HL-60 (cell line): Measurements from ENCODE around the gene GNG7.

Experiments used
- DNase-seq, 2 experiments: peaks; one replicate each; pipeline ENCODE4 v3.0.0-alpha.2; 2010 to 2020; ENCODE audit warnings: low read depth in 1 of 2, low spot score in 1 of 2
- H3K27ac ChIP-seq: fragments of 250-450 bp; sonication (Bioruptor Pico); replicated peaks from 2 replicates; pipeline ENCODE4 v1.5.1; 2020; ENCODE audit warnings: mild to moderate bottlenecking, moderate library complexity
- H3K27me3 ChIP-seq: fragments of 250-450 bp; sonication (Bioruptor Pico); 2 replicates; pipeline ENCODE4 v1.5.1; 2021; ENCODE audit warnings: mild to moderate bottlenecking, moderate library complexity; ENCODE audit not compliant: insufficient read depth, poor library complexity, severe bottlenecking
- H3K4me3 ChIP-seq: replicated peaks from 2 replicates; pipeline ENCODE4 v1.5.1; 2011; ENCODE audit warnings: mild to moderate bottlenecking, control low read depth, low read length; ENCODE audit not compliant: insufficient read depth
- GABPA ChIP-seq: IDR thresholded peaks from 2 replicates; pipeline ENCODE4 v1.6.1; 2012; ENCODE audit warnings: low read depth
- POLR2AphosphoS5 ChIP-seq: IDR thresholded peaks from 2 replicates; pipeline ENCODE4 v1.6.1; 2012; ENCODE audit warnings: low read depth
- SPI1 ChIP-seq: IDR thresholded peaks from 2 replicates; pipeline ENCODE4 v1.6.1; 2012; ENCODE audit warnings: low read depth, mild to moderate bottlenecking, borderline replicate concordance
- TF ChIP-seq, protein P1 (sequence below): IDR thresholded peaks from 2 replicates; pipeline ENCODE4 v1.6.1; 2012; ENCODE audit warnings: low read depth; ENCODE audit not compliant: insufficient replicate concordance
- TF ChIP-seq, protein P2 (sequence below): IDR thresholded peaks from one replicate; pipeline ENCODE4 v1.5.1; 2011; ENCODE audit warnings: low read length, control low read depth, inconsistent platforms; ENCODE audit not compliant: insufficient read depth

Gene GNG7

DNA sequence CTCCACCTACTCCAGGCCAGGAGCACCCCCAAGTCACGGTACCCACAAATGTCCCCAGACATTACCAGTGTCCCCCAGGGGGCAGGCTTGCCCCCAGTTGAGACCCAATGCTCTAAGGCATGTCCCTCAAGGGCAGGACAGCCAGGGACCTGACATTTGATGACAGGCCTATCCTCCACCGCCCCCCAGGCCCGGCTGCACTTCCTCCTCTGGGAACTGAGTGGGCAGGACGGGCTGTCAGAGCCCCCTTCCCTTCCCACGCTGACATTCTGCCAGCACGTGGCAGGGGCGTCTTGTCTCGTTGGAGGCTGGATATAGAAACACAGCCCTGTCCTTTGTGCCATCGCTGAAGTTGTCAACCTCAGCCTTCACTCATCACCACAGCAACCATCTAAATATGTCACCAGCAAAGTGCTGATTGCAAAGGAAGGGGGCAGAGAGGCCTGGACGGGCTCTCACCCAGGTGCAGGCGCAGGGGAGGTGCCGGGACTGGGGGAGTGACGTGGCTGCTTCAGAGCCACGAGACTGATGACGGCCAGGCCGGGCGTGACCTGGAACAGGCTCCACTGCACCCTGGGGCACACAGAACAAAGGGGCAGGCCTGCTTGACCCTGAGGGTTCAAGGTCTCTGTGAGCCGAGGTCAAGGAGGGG lies 38.4 kb downstream of the GNG7 start:
- Histone ChIP-seq H3K27ac (no peak overlapping the region), H3K4me3 (no peak overlapping the region), H3K27me3 (no peaks in the 10 kb centered on the region)
- TF ChIP-seq GABPA: no peak
- no peak for TF ChIP-seq SPI1
- TF ChIP-seq POLR2AphosphoS5: no peak
- TF ChIP-seq, protein P1, sequence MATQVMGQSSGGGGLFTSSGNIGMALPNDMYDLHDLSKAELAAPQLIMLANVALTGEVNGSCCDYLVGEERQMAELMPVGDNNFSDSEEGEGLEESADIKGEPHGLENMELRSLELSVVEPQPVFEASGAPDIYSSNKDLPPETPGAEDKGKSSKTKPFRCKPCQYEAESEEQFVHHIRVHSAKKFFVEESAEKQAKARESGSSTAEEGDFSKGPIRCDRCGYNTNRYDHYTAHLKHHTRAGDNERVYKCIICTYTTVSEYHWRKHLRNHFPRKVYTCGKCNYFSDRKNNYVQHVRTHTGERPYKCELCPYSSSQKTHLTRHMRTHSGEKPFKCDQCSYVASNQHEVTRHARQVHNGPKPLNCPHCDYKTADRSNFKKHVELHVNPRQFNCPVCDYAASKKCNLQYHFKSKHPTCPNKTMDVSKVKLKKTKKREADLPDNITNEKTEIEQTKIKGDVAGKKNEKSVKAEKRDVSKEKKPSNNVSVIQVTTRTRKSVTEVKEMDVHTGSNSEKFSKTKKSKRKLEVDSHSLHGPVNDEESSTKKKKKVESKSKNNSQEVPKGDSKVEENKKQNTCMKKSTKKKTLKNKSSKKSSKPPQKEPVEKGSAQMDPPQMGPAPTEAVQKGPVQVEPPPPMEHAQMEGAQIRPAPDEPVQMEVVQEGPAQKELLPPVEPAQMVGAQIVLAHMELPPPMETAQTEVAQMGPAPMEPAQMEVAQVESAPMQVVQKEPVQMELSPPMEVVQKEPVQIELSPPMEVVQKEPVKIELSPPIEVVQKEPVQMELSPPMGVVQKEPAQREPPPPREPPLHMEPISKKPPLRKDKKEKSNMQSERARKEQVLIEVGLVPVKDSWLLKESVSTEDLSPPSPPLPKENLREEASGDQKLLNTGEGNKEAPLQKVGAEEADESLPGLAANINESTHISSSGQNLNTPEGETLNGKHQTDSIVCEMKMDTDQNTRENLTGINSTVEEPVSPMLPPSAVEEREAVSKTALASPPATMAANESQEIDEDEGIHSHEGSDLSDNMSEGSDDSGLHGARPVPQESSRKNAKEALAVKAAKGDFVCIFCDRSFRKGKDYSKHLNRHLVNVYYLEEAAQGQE: no peak
- DNase-seq: no peak

DNA sequence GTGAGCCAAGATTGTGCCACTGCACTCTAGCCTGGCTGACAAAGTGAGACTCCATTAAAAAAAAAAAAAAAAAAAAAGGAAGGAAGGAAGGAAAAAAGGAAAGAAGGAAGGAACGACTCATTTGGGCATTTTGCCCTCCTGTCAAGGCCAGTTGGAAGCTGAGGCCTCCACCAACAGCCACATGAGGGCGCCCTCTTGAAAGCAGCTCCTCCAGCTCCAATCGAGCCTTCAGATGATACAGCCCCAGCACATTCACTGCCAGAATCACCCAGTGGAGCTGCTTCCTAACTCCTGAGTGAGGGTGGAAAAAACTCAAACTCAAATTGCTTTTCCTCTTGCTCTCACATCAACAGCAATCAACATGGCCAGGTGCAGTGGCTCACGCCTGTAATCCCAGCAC lies 40.9 kb downstream of the GNG7 start:
- no peak overlapping the region for H3K4me3 ChIP-seq
- H3K27me3 ChIP-seq: no peaks in the 10 kb centered on the region
- DNase-seq: peak in 1 of 2 experiments; percentile 33
- no peak overlapping the region for H3K27ac ChIP-seq
- TF ChIP-seq POLR2AphosphoS5: no peak
- TF ChIP-seq, protein P2, sequence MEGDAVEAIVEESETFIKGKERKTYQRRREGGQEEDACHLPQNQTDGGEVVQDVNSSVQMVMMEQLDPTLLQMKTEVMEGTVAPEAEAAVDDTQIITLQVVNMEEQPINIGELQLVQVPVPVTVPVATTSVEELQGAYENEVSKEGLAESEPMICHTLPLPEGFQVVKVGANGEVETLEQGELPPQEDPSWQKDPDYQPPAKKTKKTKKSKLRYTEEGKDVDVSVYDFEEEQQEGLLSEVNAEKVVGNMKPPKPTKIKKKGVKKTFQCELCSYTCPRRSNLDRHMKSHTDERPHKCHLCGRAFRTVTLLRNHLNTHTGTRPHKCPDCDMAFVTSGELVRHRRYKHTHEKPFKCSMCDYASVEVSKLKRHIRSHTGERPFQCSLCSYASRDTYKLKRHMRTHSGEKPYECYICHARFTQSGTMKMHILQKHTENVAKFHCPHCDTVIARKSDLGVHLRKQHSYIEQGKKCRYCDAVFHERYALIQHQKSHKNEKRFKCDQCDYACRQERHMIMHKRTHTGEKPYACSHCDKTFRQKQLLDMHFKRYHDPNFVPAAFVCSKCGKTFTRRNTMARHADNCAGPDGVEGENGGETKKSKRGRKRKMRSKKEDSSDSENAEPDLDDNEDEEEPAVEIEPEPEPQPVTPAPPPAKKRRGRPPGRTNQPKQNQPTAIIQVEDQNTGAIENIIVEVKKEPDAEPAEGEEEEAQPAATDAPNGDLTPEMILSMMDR: peak; percentile 19

DNA sequence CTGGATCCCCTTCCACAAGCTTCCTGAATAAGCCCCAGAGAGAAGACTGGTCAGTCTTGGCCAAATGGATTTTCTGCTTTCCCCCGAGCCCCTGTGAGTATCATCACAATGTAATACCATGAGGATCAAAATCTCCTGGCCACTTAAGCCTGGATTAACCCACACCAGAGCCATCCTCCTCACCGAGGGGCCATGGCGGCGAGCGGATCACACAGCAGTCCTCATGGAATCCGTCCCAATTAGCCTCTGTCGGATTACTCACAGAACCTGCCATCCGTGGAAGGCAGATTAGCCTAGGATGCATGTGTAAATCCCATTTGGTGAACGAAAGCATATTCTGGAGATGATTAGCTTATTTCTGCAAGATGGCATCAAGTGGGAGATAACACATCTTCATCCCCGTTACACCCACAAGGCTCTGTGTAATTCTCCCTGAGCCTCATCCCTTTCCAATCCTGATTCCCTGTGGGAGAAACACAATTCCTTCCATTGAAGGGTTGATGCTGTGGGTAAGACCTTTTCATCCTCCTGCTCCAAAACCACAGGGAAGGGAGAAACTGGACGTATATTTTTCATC lies 42.5 kb downstream of the GNG7 start:
- H3K27me3 ChIP-seq: no peaks in the 10 kb centered on the region
- no peak overlapping the region for H3K4me3 ChIP-seq
- DNase-seq: no peak
- no peak overlapping the region for H3K27ac ChIP-seq
- TF ChIP-seq POLR2AphosphoS5: no peak

DNA sequence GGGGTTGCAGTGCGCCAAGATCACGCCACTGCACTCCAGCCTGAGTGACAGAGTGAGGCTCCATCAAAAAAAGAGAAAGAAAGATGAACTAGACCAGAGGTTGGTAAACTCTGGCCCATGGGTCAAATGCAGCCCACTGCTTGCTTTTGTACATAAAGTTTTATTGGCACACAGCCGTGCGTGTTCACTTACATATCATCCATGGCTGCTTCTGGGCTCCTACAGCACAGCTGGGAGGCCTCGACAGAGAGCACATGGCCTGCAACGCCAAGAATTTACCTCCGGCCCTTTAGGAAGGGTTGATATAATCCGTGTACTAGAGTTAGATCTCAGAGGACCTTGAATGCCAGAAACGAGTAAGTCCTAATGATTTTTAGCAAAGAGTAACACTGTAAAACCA lies 46.0 kb downstream of the GNG7 start:
- Histone ChIP-seq H3K27me3 (no peaks in the 10 kb centered on the region), H3K27ac (no peak overlapping the region), H3K4me3 (no peak overlapping the region)
- TF ChIP-seq, protein P2: no peak
- TF ChIP-seq SPI1 (no peak), GABPA (no peak), POLR2AphosphoS5 (no peak)
- TF ChIP-seq, protein P1: no peak
- no peak for DNase-seq
